ENCODE data around the gene SFMBT1.

SFMBT1 gene

GRCh38 chr3:52865994-52866393 is 179.9 kb downstream of the SFMBT1 start:
- H3K36me3 ChIP-seq (ENCODE audit: control insufficient read depth, insufficient read depth, low read length): peaks cover 8% of the 10 kb centered on the region
- DNase-seq: no peak
- no peaks in the 10 kb centered on the region for H3K4me1 ChIP-seq (ENCODE audit: control insufficient read depth, insufficient read depth, low read length, poor library complexity, severe bottlenecking)
- H3K27ac ChIP-seq (ENCODE audit: insufficient read depth, low read length, poor library complexity, severe bottlenecking): no peak overlapping the region
- H3K9me3 ChIP-seq (ENCODE audit: control insufficient read depth, low read length): no peaks in the 10 kb centered on the region
- H3K27me3 ChIP-seq (replicated peaks; ENCODE audit: control insufficient read depth, insufficient read depth, low read length, poor library complexity, severe bottlenecking): no peaks in the 10 kb centered on the region
- no peak overlapping the region for H3K4me3 ChIP-seq (ENCODE audit: insufficient read depth, low read depth, low read length, poor library complexity, severe bottlenecking)

- peaks cover 5% of the 10 kb centered on the region for H3K36me3 ChIP-seq (ENCODE audit: control insufficient read depth, insufficient read depth, low read length)
- H3K27ac ChIP-seq (ENCODE audit: insufficient read depth, low read length, poor library complexity, severe bottlenecking): no peak overlapping the region
- DNase-seq: no peak
- no peaks in the 10 kb centered on the region for H3K9me3 ChIP-seq (ENCODE audit: control insufficient read depth, low read length)
- no peaks in the 10 kb centered on the region for H3K27me3 ChIP-seq (replicated peaks; ENCODE audit: control insufficient read depth, insufficient read depth, low read length, poor library complexity, severe bottlenecking)
- no peak overlapping the region for H3K4me3 ChIP-seq (ENCODE audit: insufficient read depth, low read depth, low read length, poor library complexity, severe bottlenecking)
- no peaks in the 10 kb centered on the region for H3K4me1 ChIP-seq (ENCODE audit: control insufficient read depth, insufficient read depth, low read length, poor library complexity, severe bottlenecking)
These were observed 185.5 kb downstream of the SFMBT1 start for GRCh38 chr3:52860424-52860768.

- no peaks in the 10 kb centered on the region for H3K27me3 ChIP-seq (replicated peaks; ENCODE audit: control insufficient read depth, insufficient read depth, low read length, poor library complexity, severe bottlenecking)
- DNase-seq: no peak
- H3K36me3 ChIP-seq (ENCODE audit: control insufficient read depth, insufficient read depth, low read length): peaks cover 6% of the 10 kb centered on the region
- H3K27ac ChIP-seq (ENCODE audit: insufficient read depth, low read length, poor library complexity, severe bottlenecking): no peak overlapping the region
- H3K4me3 ChIP-seq (ENCODE audit: insufficient read depth, low read depth, low read length, poor library complexity, severe bottlenecking): no peak overlapping the region
- no peaks in the 10 kb centered on the region for H3K4me1 ChIP-seq (ENCODE audit: control insufficient read depth, insufficient read depth, low read length, poor library complexity, severe bottlenecking)
- H3K9me3 ChIP-seq (ENCODE audit: control insufficient read depth, low read length): no peaks in the 10 kb centered on the region
These were observed 186.0 kb downstream of the SFMBT1 start for GRCh38 chr3:52859686-52860423.

GRCh38 chr3:52857864-52858263 is 188.0 kb downstream of the SFMBT1 start:
- H3K4me1 ChIP-seq (ENCODE audit: control insufficient read depth, insufficient read depth, low read length, poor library complexity, severe bottlenecking): no peaks in the 10 kb centered on the region
- H3K4me3 ChIP-seq (ENCODE audit: insufficient read depth, low read depth, low read length, poor library complexity, severe bottlenecking): no peak overlapping the region
- no peak for DNase-seq
- H3K27me3 ChIP-seq (replicated peaks; ENCODE audit: control insufficient read depth, insufficient read depth, low read length, poor library complexity, severe bottlenecking): no peaks in the 10 kb centered on the region
- no peaks in the 10 kb centered on the region for H3K9me3 ChIP-seq (ENCODE audit: control insufficient read depth, low read length)
- H3K27ac ChIP-seq (ENCODE audit: insufficient read depth, low read length, poor library complexity, severe bottlenecking): no peak overlapping the region
- H3K36me3 ChIP-seq (ENCODE audit: control insufficient read depth, insufficient read depth, low read length): peaks cover 13% of the 10 kb centered on the region

GRCh38 chr3:52857133-52857532 is 188.7 kb downstream of the SFMBT1 start:
- Histone ChIP-seq H3K27ac (ENCODE audit: insufficient read depth, low read length, poor library complexity, severe bottlenecking) (no peak overlapping the region), H3K36me3 (ENCODE audit: control insufficient read depth, insufficient read depth, low read length) (peaks cover 15% of the 10 kb centered on the region), H3K9me3 (ENCODE audit: control insufficient read depth, low read length) (no peaks in the 10 kb centered on the region), H3K4me1 (ENCODE audit: control insufficient read depth, insufficient read depth, low read length, poor library complexity, severe bottlenecking) (no peaks in the 10 kb centered on the region), H3K27me3 (replicated peaks; ENCODE audit: control insufficient read depth, insufficient read depth, low read length, poor library complexity, severe bottlenecking) (no peaks in the 10 kb centered on the region), H3K4me3 (ENCODE audit: insufficient read depth, low read depth, low read length, poor library complexity, severe bottlenecking) (no peak overlapping the region)
- no peak for DNase-seq

- DNase-seq: no peak
- no peaks in the 10 kb centered on the region for H3K9me3 ChIP-seq (ENCODE audit: control insufficient read depth, low read length)
- peaks cover 20% of the 10 kb centered on the region for H3K36me3 ChIP-seq (ENCODE audit: control insufficient read depth, insufficient read depth, low read length)
- no peak overlapping the region for H3K4me3 ChIP-seq (ENCODE audit: insufficient read depth, low read depth, low read length, poor library complexity, severe bottlenecking)
- H3K4me1 ChIP-seq (ENCODE audit: control insufficient read depth, insufficient read depth, low read length, poor library complexity, severe bottlenecking): no peaks in the 10 kb centered on the region
- H3K27me3 ChIP-seq (replicated peaks; ENCODE audit: control insufficient read depth, insufficient read depth, low read length, poor library complexity, severe bottlenecking): no peaks in the 10 kb centered on the region
- no peak overlapping the region for H3K27ac ChIP-seq (ENCODE audit: insufficient read depth, low read length, poor library complexity, severe bottlenecking)
These were observed 189.2 kb downstream of the SFMBT1 start for GRCh38 chr3:52856666-52857065.

- Histone ChIP-seq H3K27me3 (replicated peaks; ENCODE audit: control insufficient read depth, insufficient read depth, low read length, poor library complexity, severe bottlenecking) (no peaks in the 10 kb centered on the region), H3K27ac (ENCODE audit: insufficient read depth, low read length, poor library complexity, severe bottlenecking) (no peak overlapping the region), H3K9me3 (ENCODE audit: control insufficient read depth, low read length) (no peaks in the 10 kb centered on the region), H3K4me1 (ENCODE audit: control insufficient read depth, insufficient read depth, low read length, poor library complexity, severe bottlenecking) (no peaks in the 10 kb centered on the region), H3K4me3 (ENCODE audit: insufficient read depth, low read depth, low read length, poor library complexity, severe bottlenecking) (no peak overlapping the region), H3K36me3 (ENCODE audit: control insufficient read depth, insufficient read depth, low read length) (peaks cover 32% of the 10 kb centered on the region)
- DNase-seq: no peak
These were observed 191.9 kb downstream of the SFMBT1 start for GRCh38 chr3:52854013-52854412.
